HG03108 (cell line): ENCODE measurements around the gene MCF2L.

Source experiments
- ATAC-seq: cut with Tn5 transposase; IDR thresholded peaks from one replicate; pipeline ENCODE4 v1.9.1; 2021; ENCODE audit warnings: moderate library complexity; ENCODE audit not compliant: unreplicated experiment

MCF2L gene

DNA sequence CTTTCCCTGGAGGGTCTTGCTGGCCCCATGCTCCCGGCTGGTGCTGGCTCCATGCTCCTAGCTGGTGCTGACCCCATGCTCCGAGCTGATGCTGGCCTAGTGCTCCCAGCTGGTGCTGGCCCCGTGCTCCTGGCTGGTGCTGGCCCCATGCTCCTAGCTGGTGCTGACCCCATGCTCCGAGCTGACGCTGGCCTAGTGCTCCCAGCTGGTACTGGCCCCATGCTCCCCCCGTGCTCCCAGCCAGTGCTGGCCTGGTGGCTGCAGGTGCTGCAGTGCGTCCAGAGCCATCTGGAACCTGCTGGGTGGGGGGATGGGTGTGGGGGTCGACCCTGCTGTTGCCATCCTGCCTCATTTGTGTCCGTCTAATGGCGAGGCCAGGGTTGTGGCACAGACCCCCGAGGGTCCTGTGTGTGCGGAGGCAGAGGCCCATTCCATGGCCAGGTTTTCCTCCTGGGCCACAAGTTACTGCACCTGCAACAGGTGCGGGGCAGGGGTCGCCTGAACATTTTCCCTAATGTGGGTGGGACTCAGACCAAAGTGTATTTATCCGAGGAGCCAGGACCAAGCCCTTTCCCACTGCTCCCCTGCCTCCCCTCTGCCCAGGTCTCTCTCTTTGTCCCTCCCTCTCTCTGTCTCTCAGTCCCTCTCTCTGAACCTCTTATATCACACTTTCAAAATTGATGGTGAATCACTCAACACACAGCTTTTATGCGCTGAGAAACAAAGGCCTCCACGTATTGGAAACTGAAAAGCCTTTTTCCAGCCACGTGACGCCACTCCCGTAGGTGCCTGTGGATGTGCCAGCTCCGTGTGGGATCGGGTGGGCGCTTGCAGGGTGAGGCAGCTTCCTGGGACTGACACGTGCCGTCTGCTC is 45.1 kb downstream of the MCF2L start:
- ATAC-seq = no peak

DNA sequence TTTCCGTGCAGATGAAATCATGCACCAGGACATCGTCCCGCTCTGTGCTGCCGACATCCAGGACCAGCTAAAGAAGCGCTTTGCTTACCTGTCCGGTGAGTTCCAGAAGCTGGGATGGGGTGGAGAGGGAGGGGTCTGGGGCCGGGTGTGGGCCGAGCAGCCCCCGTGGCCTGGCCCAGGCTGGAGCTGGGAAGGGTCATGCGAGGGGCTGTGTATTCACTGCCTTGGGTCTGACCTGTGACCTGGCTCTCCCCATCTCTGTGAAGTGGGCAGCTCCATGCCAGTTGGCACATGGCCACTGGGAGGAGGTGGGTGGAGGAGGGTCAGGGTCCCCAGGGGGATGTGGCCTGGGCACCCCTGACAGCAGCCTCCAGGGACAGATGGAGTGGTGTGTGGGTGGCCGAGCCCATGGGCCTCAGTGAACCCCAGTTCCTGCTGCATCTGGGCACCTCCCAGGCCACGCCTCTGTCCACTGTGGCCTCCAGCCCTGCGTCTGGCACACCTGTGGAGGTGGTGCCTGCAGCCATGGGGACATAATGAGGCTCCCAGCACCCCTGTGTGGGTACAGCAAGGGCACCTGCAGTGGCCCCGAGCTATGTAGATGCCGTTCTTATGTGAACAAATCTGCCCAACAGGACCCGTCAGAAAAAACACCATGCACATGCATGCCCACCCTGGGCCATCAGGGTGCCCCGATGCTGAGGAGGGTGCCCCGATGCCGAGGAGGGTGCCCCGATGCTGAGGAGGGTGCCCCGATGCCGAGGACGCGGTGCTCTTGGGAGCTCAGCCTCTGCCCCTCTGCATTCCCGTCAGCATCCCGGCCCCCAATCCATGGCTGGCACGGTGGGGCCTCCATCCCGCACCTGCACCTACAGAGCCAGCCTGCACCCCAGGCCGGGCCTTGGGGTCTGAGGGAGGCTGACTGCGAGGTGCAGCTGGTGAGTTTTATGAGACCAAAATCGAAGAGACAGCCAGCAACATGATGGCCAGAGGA is 46.0 kb downstream of the MCF2L start:
- no peak for ATAC-seq

DNA sequence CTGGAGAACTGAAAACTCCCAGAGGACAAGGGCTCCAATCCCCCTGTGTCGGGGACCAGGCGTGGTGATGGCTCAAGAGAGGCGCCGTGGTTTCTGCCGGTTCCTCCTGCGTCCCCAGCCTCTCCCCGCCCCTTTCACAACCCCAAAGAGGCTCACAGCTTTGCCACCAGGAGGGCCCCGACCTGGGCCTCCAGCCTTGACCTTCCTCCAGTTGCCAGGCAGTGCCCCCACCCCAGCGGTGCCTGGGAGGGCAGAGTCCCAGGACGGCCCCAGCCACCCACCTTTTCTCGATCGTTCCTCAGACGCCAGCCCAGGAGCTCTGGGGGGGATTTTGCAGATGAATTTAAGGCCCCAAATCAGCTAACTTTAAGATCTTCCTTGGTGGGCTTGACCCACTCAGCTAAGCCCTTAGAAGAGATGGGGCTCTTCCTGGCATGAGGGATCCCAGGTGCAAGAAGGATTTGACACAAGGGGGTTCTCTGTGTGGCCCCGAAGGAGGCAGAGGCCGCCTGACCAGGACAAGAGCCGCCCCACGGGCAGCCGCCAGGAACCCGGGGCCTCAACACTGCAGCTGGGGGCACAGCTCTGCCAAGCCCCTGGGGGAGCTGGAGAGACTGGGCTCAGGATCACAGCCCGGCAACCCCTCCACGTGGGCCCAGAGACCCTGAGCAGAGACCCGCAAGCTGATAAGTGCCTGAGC is 47.0 kb downstream of the MCF2L start:
- ATAC-seq = no peak

DNA sequence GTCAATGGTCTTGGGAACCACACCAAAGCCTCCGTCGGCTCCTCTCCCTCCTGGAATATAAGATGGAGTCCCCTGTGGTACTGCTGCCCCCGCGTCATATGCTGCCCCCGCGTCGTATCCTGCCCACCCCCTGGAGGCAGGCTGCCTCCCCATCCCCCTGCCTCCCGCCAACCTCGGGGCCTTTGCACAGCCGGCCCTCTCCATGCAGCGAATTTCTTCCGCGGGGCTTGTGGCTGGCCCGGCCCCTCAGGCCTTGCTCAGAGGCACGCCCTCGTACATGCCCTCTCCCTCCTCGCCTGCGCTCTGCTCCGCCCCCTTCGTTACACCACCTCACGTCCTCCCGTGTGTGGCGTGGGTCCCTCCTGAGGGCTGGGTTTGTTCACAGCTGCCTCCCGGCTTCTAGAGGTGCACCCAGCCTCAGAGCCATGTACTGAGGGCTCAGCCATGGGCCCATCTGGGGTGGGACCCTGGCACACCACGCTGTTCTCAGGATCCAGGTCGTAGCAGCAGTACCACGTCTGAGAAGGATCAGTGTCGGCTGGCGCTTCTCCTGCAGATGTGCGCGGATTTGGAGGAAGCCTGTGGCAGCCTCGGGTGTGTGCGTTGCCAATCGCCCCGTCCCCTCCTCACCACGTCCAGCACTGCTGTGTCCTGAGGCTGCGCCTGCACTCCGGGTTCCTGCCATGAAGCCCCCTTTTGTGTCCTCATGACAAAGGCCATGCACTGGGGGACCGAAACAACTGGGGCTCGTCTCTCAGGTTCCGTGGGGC is 47.7 kb downstream of the MCF2L start:
- no peak for ATAC-seq

DNA sequence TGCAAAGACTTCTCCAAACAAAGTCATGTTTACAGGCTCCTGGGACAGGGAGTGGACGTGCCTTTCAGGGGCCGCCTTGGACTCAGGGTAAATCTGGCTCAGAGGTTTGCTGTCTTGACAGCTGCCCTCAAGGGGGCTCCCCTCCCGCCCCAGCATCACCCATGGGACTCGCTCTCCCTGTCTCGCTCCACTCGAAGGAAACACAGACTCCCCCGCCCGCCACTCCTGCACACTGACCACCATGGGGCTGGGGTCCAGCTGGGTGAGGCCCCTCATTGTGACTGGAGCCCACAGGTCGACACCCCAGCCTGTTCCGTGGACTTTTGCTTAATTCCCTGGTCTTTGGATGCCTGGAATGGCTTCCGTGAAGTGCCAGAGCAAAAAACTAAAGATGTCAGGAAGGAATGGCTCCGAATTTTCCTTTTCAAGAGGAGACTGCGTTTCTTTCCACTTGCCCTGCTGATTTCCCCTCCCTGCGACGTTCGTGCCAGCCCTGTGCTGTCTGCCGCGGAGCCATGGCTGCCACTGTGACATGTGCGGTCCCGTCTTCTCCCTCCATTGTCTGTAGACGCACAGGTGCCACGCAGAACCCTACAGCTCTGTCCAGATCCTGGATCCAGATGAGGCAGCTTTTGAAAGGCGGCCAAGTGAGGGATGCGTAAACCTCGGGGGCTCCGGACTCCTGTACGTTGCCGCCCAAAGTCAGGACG is 48.6 kb downstream of the MCF2L start:
- ATAC-seq = no peak

DNA sequence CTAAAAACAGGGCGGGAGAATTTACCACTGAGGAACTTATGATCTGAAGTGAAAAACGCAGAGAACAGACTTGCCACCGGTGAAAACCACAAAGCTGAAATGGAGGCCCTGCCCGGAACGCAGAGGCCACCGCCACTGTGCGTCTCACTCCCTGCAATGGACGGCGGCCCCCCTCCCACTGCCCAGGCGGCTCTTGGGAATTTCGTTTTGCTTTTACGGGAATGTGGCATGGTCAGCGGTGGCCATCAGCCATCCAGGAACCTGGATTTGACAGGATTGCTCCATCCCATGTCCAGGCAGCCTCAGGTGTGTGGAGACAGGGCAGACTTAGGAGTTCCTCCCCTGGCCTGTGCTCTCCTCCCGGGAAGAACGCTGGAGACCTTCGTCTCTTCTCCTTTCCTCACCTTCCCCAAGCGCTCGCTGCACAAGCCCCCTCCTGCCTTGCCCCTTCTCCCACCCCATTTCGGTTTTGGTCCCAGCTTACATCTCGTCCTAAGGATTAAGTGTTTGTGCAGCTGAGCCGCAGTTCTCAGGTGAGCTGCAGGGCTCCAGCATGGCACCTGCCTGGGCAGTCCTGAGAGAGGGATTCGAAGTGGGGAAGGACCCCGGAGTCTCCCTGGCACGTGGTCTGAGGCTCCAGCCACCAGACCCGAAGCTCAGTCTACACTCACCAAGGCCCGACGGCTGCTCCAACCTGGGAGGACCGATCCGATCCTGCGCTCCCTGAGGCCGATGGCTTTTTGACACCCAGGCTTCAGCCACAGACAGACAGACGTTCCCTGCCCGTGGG is 49.9 kb downstream of the MCF2L start:
- ATAC-seq = no peak

DNA sequence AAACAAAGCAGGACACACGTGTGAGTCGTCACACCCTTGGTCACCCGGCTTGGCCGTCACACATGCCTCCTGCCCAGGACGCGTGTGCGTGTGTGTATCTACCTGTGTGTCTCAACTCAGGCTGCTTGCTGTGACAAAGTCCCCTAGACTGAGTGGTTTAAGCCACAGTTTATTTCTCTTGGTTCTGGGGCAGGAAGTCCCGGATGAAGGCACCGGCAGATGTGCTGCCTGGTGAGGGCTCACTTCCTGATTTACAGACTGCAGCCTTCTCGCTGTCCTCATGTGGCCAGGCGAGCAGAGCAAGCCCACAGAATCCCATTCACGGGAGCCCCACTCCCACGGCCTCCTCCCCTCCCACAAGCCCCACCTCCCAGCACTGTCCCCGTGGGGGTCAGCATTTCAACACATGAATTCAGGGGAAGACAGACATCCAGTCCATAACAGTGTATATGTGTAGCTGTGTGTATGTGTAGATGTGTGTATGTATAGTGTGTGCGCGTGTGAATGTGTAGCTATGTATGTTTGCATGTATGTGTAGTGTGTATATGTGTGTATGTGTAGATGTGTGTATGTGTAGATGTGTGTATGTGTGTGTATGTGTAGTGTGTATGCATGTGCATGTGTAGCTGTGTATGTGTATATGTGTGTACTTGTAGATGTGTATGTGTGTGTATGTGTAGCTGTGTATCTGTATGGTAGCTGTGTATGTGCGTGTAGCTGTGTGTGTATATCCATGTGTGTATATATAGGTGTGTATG is 51.5 kb downstream of the MCF2L start:
- ATAC-seq = no peak

DNA sequence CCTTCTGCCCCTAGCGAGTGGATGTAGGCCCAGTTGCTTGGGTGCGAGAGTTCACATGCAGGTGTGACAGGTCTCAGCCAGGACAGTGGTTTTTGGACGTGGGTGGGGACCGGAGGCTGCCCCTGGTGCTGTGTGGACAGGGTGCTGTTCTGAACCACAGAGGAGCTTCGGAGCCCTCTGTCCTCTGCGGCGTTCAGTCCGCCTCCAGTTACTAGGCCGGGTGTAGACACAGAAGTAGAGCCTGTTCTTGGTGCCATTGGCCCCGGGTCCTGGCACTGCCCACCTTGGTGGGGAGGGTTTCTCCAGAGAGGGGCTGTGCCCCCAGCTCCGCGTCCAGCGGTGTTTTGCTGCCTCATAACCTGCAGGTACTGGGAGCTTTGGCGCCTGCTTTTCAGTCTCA is 52.4 kb downstream of the MCF2L start:
- no peak for ATAC-seq

DNA sequence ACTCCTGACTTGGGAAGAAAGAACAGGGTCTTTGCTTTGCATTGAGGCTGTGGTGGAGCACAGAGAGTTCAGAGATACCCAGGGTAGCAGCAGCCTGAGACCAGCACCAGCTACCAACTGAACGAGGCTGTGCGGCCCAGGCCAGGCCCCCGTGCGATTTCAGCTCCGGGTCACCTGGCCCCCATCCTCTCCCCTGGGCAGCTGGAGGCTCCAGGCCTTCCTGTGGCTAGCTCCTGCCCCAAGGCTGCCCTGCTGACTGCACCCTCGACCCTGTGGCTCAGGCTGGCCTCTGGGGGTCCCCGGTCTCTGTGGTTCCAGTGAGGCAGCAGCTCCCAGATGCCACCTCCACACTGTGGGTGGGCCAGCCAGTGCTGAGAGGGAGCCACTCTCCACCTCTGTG is 52.8 kb downstream of the MCF2L start:
- no peak for ATAC-seq

DNA sequence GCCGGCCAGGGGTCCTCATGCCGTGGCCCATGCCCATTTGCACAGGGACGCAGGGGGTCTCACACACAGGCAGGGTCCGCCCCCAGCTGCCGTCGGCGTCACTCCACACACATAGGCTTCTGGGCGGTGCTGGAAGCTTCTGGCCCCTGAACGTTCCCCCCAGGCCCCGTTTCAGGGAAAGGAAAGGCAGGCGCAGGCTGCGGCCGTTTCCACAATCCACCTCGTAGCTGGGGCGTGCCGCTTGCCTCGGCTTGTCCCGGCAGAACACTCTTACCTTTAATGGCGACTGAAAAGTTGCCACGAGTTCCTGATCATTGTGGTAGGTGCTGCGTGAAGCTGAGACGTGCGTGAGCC is 53.4 kb downstream of the MCF2L start:
- ATAC-seq = no peak

DNA sequence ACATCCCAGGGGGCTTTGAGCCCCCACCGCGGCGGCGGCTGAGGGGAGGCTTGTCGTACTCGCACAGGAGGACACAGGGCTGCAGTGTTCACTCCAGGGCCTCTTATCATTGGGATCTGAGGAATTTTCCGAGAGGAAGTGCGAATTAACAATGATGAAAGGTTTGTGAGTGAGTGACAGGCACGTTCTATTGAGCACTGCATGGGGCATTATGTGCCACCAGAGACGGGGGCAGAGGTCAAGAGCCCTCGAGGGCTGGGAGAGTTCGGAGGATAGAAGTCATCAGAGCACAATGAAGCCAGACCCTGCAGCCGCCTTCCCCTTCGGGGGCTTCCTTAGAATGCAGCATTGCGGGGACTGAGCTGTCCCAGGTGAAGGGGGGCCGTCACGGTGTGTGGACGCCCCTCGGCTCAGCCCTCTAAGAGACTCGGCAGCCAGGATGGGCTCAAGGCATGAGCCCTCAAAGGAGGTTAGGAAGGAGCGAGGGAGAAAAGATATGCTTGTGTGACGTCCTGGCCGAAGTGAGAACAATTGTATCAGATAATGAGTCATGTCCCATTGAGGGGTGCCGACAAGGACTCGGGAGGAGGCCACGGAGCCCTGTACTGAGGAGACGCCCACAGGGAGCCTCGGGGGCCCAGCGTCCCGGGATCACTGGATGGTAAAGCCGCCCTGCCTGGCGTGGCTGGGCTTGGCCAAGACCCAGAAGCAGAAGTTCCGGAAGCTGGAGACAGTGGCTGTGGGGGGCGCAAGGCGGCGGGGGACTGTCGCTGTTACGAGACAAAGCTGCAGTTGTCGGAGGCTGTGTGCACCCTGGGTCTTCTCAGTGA is 53.9 kb downstream of the MCF2L start:
- ATAC-seq = no peak

DNA sequence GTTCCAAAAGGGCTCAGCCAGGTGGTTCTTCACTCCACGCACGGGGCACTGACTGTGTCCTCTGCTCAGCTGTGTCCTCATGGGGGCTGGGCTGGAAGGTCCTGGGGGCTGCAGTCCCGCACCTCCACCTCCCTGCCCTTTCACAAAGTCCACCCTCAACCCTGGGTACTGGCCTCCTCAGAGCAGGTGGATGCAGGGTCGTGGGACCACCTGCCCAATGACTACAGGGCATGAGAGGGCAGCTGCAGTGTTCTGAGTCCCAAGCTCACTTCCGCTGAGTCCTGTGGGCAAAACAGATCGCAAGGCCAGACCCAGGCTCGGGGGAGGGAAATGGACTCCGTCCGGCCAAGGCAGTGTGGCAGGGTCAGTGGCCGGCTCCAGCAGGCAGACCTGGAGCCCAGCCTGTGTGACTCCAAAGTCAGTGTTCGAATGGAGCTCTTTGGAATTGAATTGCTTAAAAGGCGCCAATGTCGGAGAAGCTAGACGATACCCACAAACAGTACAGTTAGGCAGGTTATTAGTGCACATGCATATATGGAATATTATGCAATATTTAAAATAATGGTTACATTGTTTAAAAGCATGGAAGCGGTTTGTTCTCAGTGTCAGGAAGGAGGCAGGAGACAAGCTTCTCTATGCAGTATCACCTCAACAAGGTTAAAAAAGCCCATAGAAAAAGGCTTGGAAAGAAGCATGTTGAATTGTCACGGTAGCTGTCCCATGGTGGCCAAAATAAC is 54.8 kb downstream of the MCF2L start:
- ATAC-seq = no peak

DNA sequence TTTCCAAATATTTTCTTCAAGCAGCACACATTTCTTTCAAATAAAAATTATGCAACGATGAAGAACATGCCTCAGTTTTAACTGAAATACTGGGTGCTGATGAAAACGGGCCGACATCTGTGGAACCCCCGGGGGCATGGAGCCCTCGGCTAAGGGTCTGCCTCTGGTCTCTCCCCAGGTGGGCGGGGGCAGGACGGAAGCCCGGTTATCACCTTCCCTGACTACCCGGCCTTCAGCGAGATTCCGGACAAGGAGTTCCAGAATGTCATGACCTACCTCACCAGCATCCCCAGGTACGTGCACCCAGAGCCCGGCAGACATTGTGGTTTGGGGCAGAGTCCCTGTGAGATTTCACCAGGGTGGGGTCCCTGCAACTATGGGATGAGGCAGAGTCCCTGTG is 55.5 kb downstream of the MCF2L start:
- ATAC-seq = no peak

DNA sequence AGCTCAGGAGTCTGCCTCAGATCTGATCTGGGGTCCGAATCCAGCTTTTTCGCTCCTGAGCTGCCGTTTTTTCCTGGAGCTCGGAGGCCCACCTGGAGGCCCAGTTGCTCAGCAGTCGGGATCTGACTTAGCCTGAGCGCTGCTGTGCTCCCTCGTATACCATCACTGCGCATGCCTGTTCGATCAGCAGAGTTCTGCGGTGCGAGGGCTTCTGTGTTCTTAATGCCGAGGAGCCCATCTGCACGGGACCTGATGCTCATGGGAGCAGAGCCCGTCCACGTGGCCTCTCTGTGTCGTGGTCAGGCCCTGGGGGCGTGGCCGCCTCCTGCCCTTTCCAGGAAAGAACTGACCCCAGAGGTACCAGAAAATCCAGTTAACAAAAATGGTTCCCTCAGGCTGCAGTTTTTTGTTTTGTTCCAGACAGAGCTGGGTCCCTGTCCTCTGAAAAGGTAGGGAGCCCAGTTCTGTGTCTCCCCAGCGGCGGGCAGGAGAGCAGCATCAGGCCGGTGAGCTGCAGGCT is 57.4 kb downstream of the MCF2L start:
- ATAC-seq = no peak

DNA sequence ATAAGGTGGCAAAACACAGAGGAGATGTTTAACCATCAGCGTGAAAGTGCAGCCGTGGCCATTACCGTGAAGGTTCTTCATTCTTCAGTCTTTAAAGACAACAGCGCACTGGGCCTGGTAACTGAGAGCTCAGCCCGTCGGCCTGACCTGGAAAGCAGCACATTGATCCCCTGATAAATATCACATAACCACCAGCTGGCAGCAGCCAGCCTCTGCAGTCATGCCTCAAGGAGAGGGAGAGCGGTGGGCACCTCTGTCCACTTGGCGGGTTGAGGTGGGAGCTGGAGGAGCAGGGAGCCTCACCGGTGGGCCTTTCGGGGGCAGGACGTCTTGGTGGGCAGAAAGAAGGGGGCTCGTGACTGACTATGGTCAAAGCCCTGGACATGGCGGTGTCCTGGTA is 58.1 kb downstream of the MCF2L start:
- ATAC-seq = no peak

DNA sequence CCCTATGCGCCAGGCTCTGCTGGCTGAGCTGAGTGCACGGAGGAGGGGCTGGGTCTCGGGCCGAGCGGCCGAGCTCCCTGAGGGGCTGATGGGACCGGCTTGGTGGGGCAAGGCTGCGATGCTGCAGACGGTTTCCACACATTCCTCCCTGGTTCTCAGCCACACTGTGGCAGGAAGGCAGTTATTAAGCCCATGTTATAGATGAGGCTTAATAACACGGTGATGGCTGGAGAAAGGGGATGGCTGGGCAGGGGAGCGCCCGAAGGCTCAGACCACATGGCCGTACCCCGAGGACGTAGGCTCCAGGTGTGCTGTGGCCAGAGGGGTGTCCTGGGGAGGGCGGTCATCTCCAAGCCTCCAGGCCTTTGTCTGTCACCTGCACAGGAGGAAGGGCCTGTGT is 58.6 kb downstream of the MCF2L start:
- ATAC-seq = no peak
